RWPE1 (cell line): Measurements from ENCODE around the gene ANKRD66.

Source experiments
- CTCF ChIA-PET: fragments of 350-600 bp; sonication (Branson Sonifier 250); formaldehyde crosslinking; extraction: SDS; loops from one replicate; lab custom pipeline; 2021; lab: Yijun Ruan, JAX
- POLR2A ChIA-PET: fragments of 400-600 bp; formaldehyde crosslinking; extraction: SDS; loops from one replicate; lab custom pipeline; 2020; ENCODE audit warnings: antibody characterized with exemption; ENCODE audit not compliant: low non-redundant PET; lab: Yijun Ruan, JAX
- DNase-seq: peaks from one replicate; pipeline ENCODE4 v3.0.0; 2012; ENCODE audit warnings: low spot score
- H3K27ac ChIP-seq: fragments of 450-650 bp; 2 replicates; pipeline ENCODE4 v1.5.1; 2017
- CTCF ChIP-seq: fragments of 450-650 bp; conservative IDR thresholded peaks from 2 replicates; pipeline ENCODE4 v1.5.1; 2017; ENCODE audit warnings: low read depth, mild to moderate bottlenecking

Gene ANKRD66

GRCh38 chr6:46719099-46719498 is 27.6 kb upstream of the ANKRD66 start:
- POLR2A ChIA-PET = no interaction called here
- DNase-seq = peak; percentile 88
- no peak for TF ChIP-seq CTCF
- CTCF ChIA-PET = interaction anchor here (1.1 kb wide), 1 partner anchor 15 kb away, joined by 3 read pairs; no protein-coding TSS in a partner anchor
- no peak overlapping the region for H3K27ac ChIP-seq

GRCh38 chr6:46720401-46720800 is 26.3 kb upstream of the ANKRD66 start:
- ChIA-PET POLR2A (no interaction called here), CTCF (interaction anchor here (0.6 kb wide), 1 partner anchor 707 kb away, joined by 3 read pairs; no protein-coding TSS in a partner anchor)
- no peak for TF ChIP-seq CTCF
- DNase-seq = no peak
- no peak overlapping the region for H3K27ac ChIP-seq

GRCh38 chr6:46729787-46730326 is 16.9 kb upstream of the ANKRD66 start:
- ChIA-PET POLR2A (no interaction called here), CTCF (no interaction called here)
- TF ChIP-seq CTCF = no peak
- H3K27ac ChIP-seq = no peak overlapping the region
- no peak for DNase-seq

GRCh38 chr6:46730921-46731461 is 15.7 kb upstream of the ANKRD66 start:
- ChIA-PET POLR2A (no interaction called here), CTCF (no interaction called here)
- H3K27ac ChIP-seq = no peak overlapping the region
- no peak for DNase-seq
- no peak for TF ChIP-seq CTCF

GRCh38 chr6:46733341-46733801 is 13.4 kb upstream of the ANKRD66 start:
- no peak for TF ChIP-seq CTCF
- CTCF ChIA-PET = interaction anchor here (1.3 kb wide), 1 partner anchor 14 kb away, joined by 3 read pairs; no protein-coding TSS in a partner anchor
- no peak for DNase-seq
- POLR2A ChIA-PET = no interaction called here
- no peak overlapping the region for H3K27ac ChIP-seq

- POLR2A ChIA-PET = no interaction called here
- TF ChIP-seq CTCF = no peak
- peak; percentile 36 for DNase-seq
- CTCF ChIA-PET = interaction anchor here (0.6 to 1.3 kb wide), 4 partner anchors 16 to 343 kb away, joined by 3 read pairs; no protein-coding TSS in a partner anchor
- H3K27ac ChIP-seq = no peak within 1 kb of the TSS
These were observed 11.6 kb upstream of the ANKRD66 start, which contains the start of gene PLA2G7 for GRCh38 chr6:46734867-46735719. Gene PLA2G7, minus strand, starts transcription at chr6:46735375. Its CDS starts 12,484 bp downstream, at chr6:46722891.
